Naive thymus-derived CD4-positive, alpha-beta T cell (primary cell): ENCODE results near the gene PCBD2. TPM values are rescaled to one million over a fixed set of nuclear protein-coding genes. Genes with fewer than 3 reads are reported as not detected.

Source experiments
- ATAC-seq: fragments of 150-1000 bp; cut with Tn5 transposase; 2 replicates; pipeline ENCODE4 v1.10.0; 2021; ENCODE audit warnings: mild to moderate bottlenecking, moderate library complexity
- CTCF ChIA-PET: fragments of 350-600 bp; sonication (Branson Sonifier 250); formaldehyde crosslinking; loops from one replicate; lab custom pipeline; 2021; ENCODE audit warnings: antibody characterized with exemption; lab: Charles Lee
- POLR2A ChIA-PET: fragments of 350-600 bp; sonication (Branson Sonifier 250); formaldehyde crosslinking; loops from one replicate; lab custom pipeline; 2021; ENCODE audit warnings: antibody characterized with exemption, inconsistent platforms; lab: Charles Lee
- DNase-seq, 9 donors: peaks; one replicate each; pipeline versions ENCODE4 v3.0.0 to v3.0.0-alpha.2; 2020 to 2022; ENCODE audit warnings: mixed read lengths in 1 of 9
- H3K27ac ChIP-seq: one replicate; pipeline ENCODE4 v1.7.0; 2013; ENCODE audit warnings: mild to moderate bottlenecking, low read depth, low read length, moderate library complexity
- H3K27me3 ChIP-seq, 2 donors: one replicate each; pipeline ENCODE4 v1.7.0; 2013; ENCODE audit warnings: low read length in 2 of 2, mild to moderate bottlenecking in 2 of 2, moderate library complexity in 2 of 2; ENCODE audit not compliant: control insufficient read depth in 2 of 2, insufficient read depth in 2 of 2
- H3K36me3 ChIP-seq, 3 experiments: 1 replicate in 2 of 3; 2 replicates in 1 of 3; pipeline ENCODE4 v1.7.0; 2013; ENCODE audit warnings: low read length in 3 of 3, mild to moderate bottlenecking in 3 of 3, moderate library complexity in 1 of 3; ENCODE audit not compliant: insufficient read depth in 3 of 3, control insufficient read depth in 2 of 3
- H3K4me1 ChIP-seq, 2 donors: one replicate each; pipeline ENCODE4 v1.7.0; 2013; ENCODE audit warnings: low read length in 2 of 2, mild to moderate bottlenecking in 2 of 2, moderate library complexity in 1 of 2; ENCODE audit not compliant: control insufficient read depth in 2 of 2, insufficient read depth in 2 of 2
- H3K4me3 ChIP-seq: 2 replicates; pipeline ENCODE4 v1.7.0; 2013; ENCODE audit warnings: mild to moderate bottlenecking, low read length
- H3K9me3 ChIP-seq, 3 experiments: 1 replicate in 2 of 3; 2 replicates in 1 of 3; pipeline ENCODE4 v1.7.0; 2013; ENCODE audit warnings: low read length in 3 of 3; ENCODE audit not compliant: control insufficient read depth in 2 of 3
- H3K27ac Mint-ChIP-seq, 9 donors: one replicate each; pipeline ENCODE4 v1.8.0; 2020 to 2022; ENCODE audit warnings: mixed read lengths in 9 of 9, mild to moderate bottlenecking in 8 of 9, moderate library complexity in 5 of 9, inconsistent platforms in 2 of 9
- H3K27me3 Mint-ChIP-seq, 5 donors: one replicate each; pipeline ENCODE4 v1.8.0; 2021 to 2022; ENCODE audit warnings: mixed read lengths in 5 of 5, mild to moderate bottlenecking in 1 of 5
- H3K36me3 Mint-ChIP-seq, 5 donors: one replicate each; pipeline ENCODE4 v1.8.0; 2020 to 2022; ENCODE audit warnings: mixed read lengths in 5 of 5, mild to moderate bottlenecking in 3 of 5, inconsistent platforms in 1 of 5
- H3K4me1 Mint-ChIP-seq, 7 donors: one replicate each; pipeline ENCODE4 v1.8.0; 2020 to 2022; ENCODE audit warnings: mixed read lengths in 7 of 7, mild to moderate bottlenecking in 3 of 7, inconsistent platforms in 1 of 7
- H3K4me3 Mint-ChIP-seq, 10 donors: one replicate each; pipeline ENCODE4 v1.8.0; 2020 to 2022; ENCODE audit warnings: mild to moderate bottlenecking in 10 of 10, mixed read lengths in 10 of 10, moderate library complexity in 6 of 10, inconsistent platforms in 2 of 10
- H3K9me3 Mint-ChIP-seq, 11 donors: one replicate each; pipeline ENCODE4 v1.8.0; 2020 to 2022; ENCODE audit warnings: mixed read lengths in 11 of 11, mild to moderate bottlenecking in 4 of 11, inconsistent platforms in 1 of 11, moderate library complexity in 1 of 11
- intact Hi-C, 2 donors: fragments of 100-400 bp; cut with micrococcal nuclease; formaldehyde crosslinking; loops; one replicate each; pipeline ENCODE4 v1.15.1; 2023
- polyA plus RNA-seq, 2 donors: library from polyadenylated mRNA; unstranded; fragments of 300-500 nt; fragmentation: Illumina TruSeq; gene quantifications; one replicate each; pipeline ENCODE4 v1.2.3, GENCODE V29; 2021
- total RNA-seq, 6 experiments: library from RNA in 5 of 6; stranded (reverse) in 5 of 6; gene quantifications; 1 replicate in 5 of 6; 2 replicates in 1 of 6; pipeline ENCODE4 v1.2.3 and lab custom pipeline; 2021 to 2026

Gene PCBD2
- total and polyA plus RNA-seq, 7 experiments from 2014 or later, result 10.6 to 15.8 (median 14.3) TPM

- Mint-ChIP-seq H3K4me1 (peaks cover 0 to 6% (median 0%) of the 10 kb centered on the region in 7 donors), H3K27ac (no peak overlapping the region), H3K4me3 (no peak overlapping the region)
Observed at GRCh38 chr5:135008981-135009735, 104.2 kb downstream of the PCBD2 start.

DNA sequence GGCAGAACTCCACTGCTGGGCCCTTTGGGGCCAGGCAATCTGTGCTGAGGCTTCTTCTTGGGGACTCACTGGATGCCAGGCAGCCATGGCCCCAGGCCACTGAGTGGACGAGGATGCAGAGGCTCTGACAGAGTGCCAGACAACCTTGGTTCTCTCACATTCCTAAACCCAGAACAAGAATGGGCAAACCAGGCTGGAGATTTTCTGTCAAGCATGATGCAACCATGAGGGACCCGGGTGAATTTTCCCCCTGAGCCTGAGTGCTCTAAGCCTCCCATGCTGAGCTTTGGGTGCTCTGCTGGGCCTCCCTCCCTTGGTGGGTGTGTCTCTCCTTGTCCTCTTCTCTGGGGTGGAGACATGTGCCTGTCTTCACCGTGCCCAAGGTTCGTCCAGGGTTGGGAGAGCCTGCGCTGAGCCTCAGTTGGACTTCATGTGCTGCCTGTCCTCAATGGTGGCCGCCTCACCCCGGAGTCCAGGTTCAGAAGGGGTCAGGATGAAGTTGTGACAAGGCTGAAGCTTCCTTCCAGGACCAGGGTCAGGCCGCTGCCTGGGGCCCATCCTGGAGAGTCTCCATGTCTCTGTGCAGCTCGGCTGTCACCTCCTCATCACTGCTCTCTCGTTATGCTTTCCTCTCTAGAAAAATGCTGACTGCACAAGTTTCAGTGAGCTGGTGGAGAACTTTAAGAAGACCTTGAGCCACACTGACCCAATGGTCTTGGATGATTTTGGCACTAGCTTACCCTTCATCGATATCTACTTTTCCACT, 105.0 kb downstream of the PCBD2 start:
- CTCF ChIA-PET, result no interaction called here
- intact Hi-C loops, result no loop called here
- DNase-seq, result no peak
- no peaks in the 10 kb centered on the region for H3K9me3 Mint-ChIP-seq
- H3K4me3 Mint-ChIP-seq, result no peak overlapping the region
- Histone ChIP-seq H3K4me1 (no peaks in the 10 kb centered on the region), H3K27ac (no peak overlapping the region), H3K36me3 (no peaks in the 10 kb centered on the region), H3K4me3 (no peak overlapping the region), H3K27me3 (no peaks in the 10 kb centered on the region), H3K9me3 (no peaks in the 10 kb centered on the region)
- peaks cover 0 to 14% (median 0%) of the 10 kb centered on the region in 5 donors for H3K36me3 Mint-ChIP-seq
- H3K27me3 Mint-ChIP-seq, result no peaks in the 10 kb centered on the region
- POLR2A ChIA-PET, result no interaction called here
- no peaks in the 10 kb centered on the region for H3K4me1 Mint-ChIP-seq
- no peak for ATAC-seq
- no peak overlapping the region for H3K27ac Mint-ChIP-seq

More at GRCh38 chr5:135008981-135009735, 104.2 kb downstream of the PCBD2 start:
- no peaks in the 10 kb centered on the region for H3K9me3 Mint-ChIP-seq
- Histone ChIP-seq H3K9me3 (no peaks in the 10 kb centered on the region), H3K27ac (no peak overlapping the region), H3K4me1 (no peaks in the 10 kb centered on the region), H3K27me3 (no peaks in the 10 kb centered on the region), H3K4me3 (no peak overlapping the region), H3K36me3 (no peaks in the 10 kb centered on the region)
- POLR2A ChIA-PET, result no interaction called here
- H3K36me3 Mint-ChIP-seq, result peaks cover 0 to 21% (median 5%) of the 10 kb centered on the region in 5 donors
- intact Hi-C loops, result no loop called here
- ATAC-seq (no peak), DNase-seq (no peak)
- CTCF ChIA-PET, result no interaction called here
- H3K27me3 Mint-ChIP-seq, result peaks cover 0 to 5% (median 0%) of the 10 kb centered on the region in 5 donors

DNA sequence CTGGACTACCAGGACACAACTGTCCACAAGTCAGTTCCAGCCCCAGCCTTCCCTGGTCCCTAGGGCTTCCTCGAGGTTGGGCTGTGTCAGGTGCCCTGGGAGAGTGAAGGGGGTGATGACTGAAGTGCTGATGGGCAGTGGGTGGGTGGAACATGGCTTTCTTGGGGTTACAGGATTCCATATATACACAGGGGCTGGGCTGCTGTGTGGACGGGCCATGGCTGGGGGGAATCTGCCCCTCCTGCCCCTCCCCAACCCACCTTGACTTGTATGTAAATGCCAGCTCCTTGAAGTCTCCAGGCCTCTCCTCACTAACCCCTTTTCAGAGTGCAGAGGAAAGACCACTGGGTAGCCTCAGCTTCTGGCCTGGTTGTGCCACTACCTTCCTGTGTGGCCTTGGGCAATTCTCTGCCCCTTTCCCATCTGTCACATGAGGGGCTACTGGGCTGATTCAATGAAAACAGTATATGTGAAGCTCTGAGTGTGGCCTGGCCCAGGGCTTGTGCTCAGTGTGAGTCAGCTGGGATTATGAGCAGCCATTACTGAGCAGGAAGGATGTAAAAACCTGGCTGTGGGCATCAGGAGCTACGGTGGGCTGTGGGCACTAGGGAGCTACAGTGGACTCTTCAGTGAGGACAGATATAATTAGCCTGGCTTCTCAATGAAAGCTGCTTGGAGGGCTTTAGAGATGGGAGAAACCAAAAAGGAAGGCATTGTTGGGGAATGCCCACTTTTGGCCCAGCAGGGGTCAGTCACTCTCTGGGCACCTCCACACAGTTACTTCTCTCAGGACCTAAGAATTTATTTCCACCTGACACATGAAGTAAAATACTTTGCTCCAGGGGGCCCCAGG, 105.8 kb downstream of the PCBD2 start:
- H3K27ac ChIP-seq, result no peak overlapping the region
- Mint-ChIP-seq H3K4me3 (no peak overlapping the region), H3K27ac (no peak overlapping the region), H3K36me3 (peaks cover 0 to 12% (median 0%) of the 10 kb centered on the region in 5 donors), H3K9me3 (no peaks in the 10 kb centered on the region), H3K4me1 (no peaks in the 10 kb centered on the region), H3K27me3 (peaks cover 0 to 2% (median 0%) of the 10 kb centered on the region in 5 donors)
- H3K4me1 ChIP-seq, result no peaks in the 10 kb centered on the region
- no peak for ATAC-seq
- H3K9me3 ChIP-seq, result no peaks in the 10 kb centered on the region
- H3K27me3 ChIP-seq, result no peaks in the 10 kb centered on the region
- H3K4me3 ChIP-seq, result no peak overlapping the region
- H3K36me3 ChIP-seq, result no peaks in the 10 kb centered on the region
- no peak for DNase-seq
- ChIA-PET CTCF (no interaction called here), POLR2A (no interaction called here)
- intact Hi-C loops, result no loop called here

GRCh38 chr5:135011355-135012032, 106.6 kb downstream of the PCBD2 start:
- Histone ChIP-seq H3K36me3 (no peaks in the 10 kb centered on the region), H3K9me3 (no peaks in the 10 kb centered on the region), H3K4me1 (no peaks in the 10 kb centered on the region), H3K27me3 (no peaks in the 10 kb centered on the region), H3K27ac (no peak overlapping the region), H3K4me3 (no peak overlapping the region)
- DNase-seq, result no peak
- ChIA-PET CTCF (no interaction called here), POLR2A (no interaction called here)
- peaks cover 0 to 2% (median 0%) of the 10 kb centered on the region in 5 donors for H3K27me3 Mint-ChIP-seq
- H3K36me3 Mint-ChIP-seq, result peaks cover 0 to 12% (median 0%) of the 10 kb centered on the region in 5 donors
- H3K4me3 Mint-ChIP-seq, result no peak overlapping the region
- no peaks in the 10 kb centered on the region for H3K9me3 Mint-ChIP-seq
- no peaks in the 10 kb centered on the region for H3K4me1 Mint-ChIP-seq
- ATAC-seq, result no peak
- no peak overlapping the region for H3K27ac Mint-ChIP-seq
- intact Hi-C loops, result no loop called here

DNA sequence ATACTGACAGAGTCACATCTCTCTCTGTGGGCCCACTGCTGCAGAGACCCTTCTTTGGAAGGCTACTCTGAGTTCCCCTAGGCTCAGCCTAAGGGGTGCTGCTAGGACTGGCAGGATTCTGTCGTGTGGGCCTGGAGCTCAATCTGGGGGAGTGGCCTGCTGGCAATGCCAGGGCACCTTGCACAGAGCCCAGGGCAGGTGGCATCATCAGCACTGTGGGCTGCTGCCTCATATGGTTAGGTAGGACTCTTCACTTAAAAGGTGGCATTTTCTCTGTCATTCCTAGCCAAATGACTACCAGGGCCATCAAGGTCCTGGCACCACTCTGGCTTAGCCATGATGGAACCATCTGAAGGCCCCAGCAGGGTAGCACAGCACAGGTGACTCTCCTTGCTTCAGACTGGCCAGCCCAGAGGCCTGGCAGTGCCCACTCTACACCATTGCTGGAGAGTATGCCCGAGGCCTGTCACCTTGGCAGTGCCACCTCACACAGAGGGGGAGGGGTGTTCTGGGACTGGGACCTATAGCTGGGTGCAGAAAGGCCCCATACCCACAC, 107.2 kb downstream of the PCBD2 start:
- Mint-ChIP-seq H3K9me3 (no peaks in the 10 kb centered on the region), H3K27ac (no peak overlapping the region), H3K36me3 (peaks cover 0 to 10% (median 0%) of the 10 kb centered on the region in 5 donors), H3K4me3 (no peak overlapping the region), H3K4me1 (no peaks in the 10 kb centered on the region), H3K27me3 (peaks cover 0 to 2% (median 0%) of the 10 kb centered on the region in 5 donors)
- ChIA-PET POLR2A (no interaction called here), CTCF (no interaction called here)
- Histone ChIP-seq H3K4me1 (no peaks in the 10 kb centered on the region), H3K4me3 (no peak overlapping the region), H3K27me3 (no peaks in the 10 kb centered on the region), H3K9me3 (no peaks in the 10 kb centered on the region), H3K36me3 (no peaks in the 10 kb centered on the region), H3K27ac (no peak overlapping the region)
- intact Hi-C loops, result no loop called here
- DNase-seq, result no peak
- no peak for ATAC-seq
